B cell (primary cell): ENCODE data around the gene RERE. TPM values are rescaled to one million over a fixed set of nuclear protein-coding genes. Genes with fewer than 3 reads are reported as not detected.

Experiments used
- ATAC-seq: fragments of 200-7000 bp; cut with Tn5 transposase; one replicate; pipeline ENCODE4 v1.10.0; 2021; ENCODE audit warnings: low read depth, mild to moderate bottlenecking, moderate number of reproducible peaks, moderate library complexity
- CTCF ChIA-PET: fragments of 350-600 bp; sonication (Branson Sonifier 250); formaldehyde crosslinking; loops from one replicate; lab custom pipeline; 2021; ENCODE audit warnings: antibody characterized with exemption, inconsistent platforms; lab: Charles Lee
- POLR2A ChIA-PET: fragments of 350-600 bp; sonication (Branson Sonifier 250); formaldehyde crosslinking; loops from one replicate; lab custom pipeline; 2021; ENCODE audit warnings: antibody characterized with exemption; lab: Charles Lee
- DNase-seq: peaks from one replicate; pipeline ENCODE4 v3.0.0; 2013
- H2AFZ ChIP-seq: 2 replicates; pipeline ENCODE4 v1.6.1; 2012; ENCODE audit warnings: mild to moderate bottlenecking, low read depth, low read length; ENCODE audit not compliant: insufficient read depth, poor library complexity, severe bottlenecking
- H3K27ac ChIP-seq, 2 donors: 1 replicate in 1 of 2; 2 replicates in 1 of 2; pipeline ENCODE4 v1.5.1; 2012 to 2013; ENCODE audit warnings: low read length in 2 of 2, mild to moderate bottlenecking in 2 of 2, moderate library complexity in 1 of 2
- H3K27me3 ChIP-seq, 4 experiments: fragments of 200-600 bp in 1 of 4; sonication (generic) in 1 of 4; replicated peaks in 1 of 4; 1 replicate in 2 of 4; 2 replicates in 2 of 4; pipeline versions ENCODE4 v1.6.1 to v1.7.0; 2013 to 2016; ENCODE audit warnings: low read length in 3 of 4, mild to moderate bottlenecking in 2 of 4, mixed read lengths in 1 of 4, moderate library complexity in 1 of 4; ENCODE audit not compliant: insufficient read depth in 4 of 4, control insufficient read depth in 3 of 4; ENCODE audit errors: control extremely low read depth in 1 of 4
- H3K36me3 ChIP-seq, 2 experiments: replicated peaks in 1 of 2; 1 replicate in 1 of 2; 2 replicates in 1 of 2; pipeline versions ENCODE4 v1.6.1 to v1.7.1; 2013; ENCODE audit warnings: low read length in 1 of 2; ENCODE audit not compliant: insufficient read depth in 2 of 2, control insufficient read depth in 1 of 2; ENCODE audit errors: control extremely low read depth in 1 of 2, extremely low read depth in 1 of 2
- H3K4me1 ChIP-seq, 2 donors: fragments of 200-600 bp in 1 of 2; sonication (generic) in 1 of 2; 1 replicate in 1 of 2; 2 replicates in 1 of 2; pipeline versions ENCODE4 v1.5.1 to v1.6.1; 2013 to 2017; ENCODE audit warnings: low read length in 2 of 2; ENCODE audit not compliant: control insufficient read depth in 2 of 2, insufficient read depth in 2 of 2
- H3K4me2 ChIP-seq: replicated peaks from 2 replicates; pipeline ENCODE3; 2012; ENCODE audit warnings: mild to moderate bottlenecking, low read depth, low read length; ENCODE audit not compliant: poor library complexity, severe bottlenecking
- H3K4me3 ChIP-seq, 5 experiments: fragments of 200-600 bp in 1 of 5; sonication (generic) in 1 of 5; 1 replicate in 3 of 5; 2 replicates in 2 of 5; pipeline versions ENCODE4 v1.5.1 to v1.7.0; 2011 to 2016; ENCODE audit warnings: low read length in 4 of 5, mild to moderate bottlenecking in 4 of 5, low read depth in 2 of 5, control low read depth in 1 of 5, moderate library complexity in 1 of 5; ENCODE audit not compliant: insufficient read depth in 1 of 5; ENCODE audit errors: control extremely low read depth in 1 of 5, extremely low read depth in 1 of 5
- H3K79me2 ChIP-seq: fragments of 200-600 bp; sonication (generic); one replicate; pipeline ENCODE4 v1.6.0; 2016; ENCODE audit warnings: low read length; ENCODE audit not compliant: control insufficient read depth, insufficient read depth
- H3K9ac ChIP-seq: fragments of 200-600 bp; sonication (generic); 2 replicates; pipeline ENCODE4 v1.6.1; 2017; ENCODE audit warnings: mild to moderate bottlenecking, low read length, moderate library complexity
- H3K9me3 ChIP-seq, 3 donors: one replicate each; pipeline versions ENCODE4 v1.6.1 to v1.7.1; 2013; ENCODE audit warnings: low read length in 2 of 3; ENCODE audit not compliant: control insufficient read depth in 2 of 3, insufficient read depth in 1 of 3; ENCODE audit errors: control extremely low read depth in 1 of 3
- H4K20me1 ChIP-seq: 2 replicates; pipeline ENCODE4 v1.6.0; 2012; ENCODE audit warnings: mild to moderate bottlenecking, low read length; ENCODE audit not compliant: insufficient read depth, control insufficient read depth, poor library complexity, severe bottlenecking
- H3K27ac Mint-ChIP-seq: one replicate; pipeline ENCODE4 v1.8.0; 2021; ENCODE audit warnings: mixed read lengths
- H3K27me3 Mint-ChIP-seq: one replicate; pipeline ENCODE4 v1.8.0; 2021; ENCODE audit warnings: mixed read lengths
- H3K4me1 Mint-ChIP-seq: one replicate; pipeline ENCODE4 v1.8.0; 2021; ENCODE audit warnings: mixed read lengths
- H3K4me3 Mint-ChIP-seq: one replicate; pipeline ENCODE4 v1.8.0; 2021; ENCODE audit warnings: mixed read lengths
- H3K9me3 Mint-ChIP-seq: one replicate; pipeline ENCODE4 v1.8.0; 2022; ENCODE audit warnings: mixed read lengths; ENCODE audit not compliant: insufficient read depth
- EZH2 ChIP-seq: IDR thresholded peaks from 2 replicates; pipeline ENCODE4 v1.6.1; 2012; ENCODE audit warnings: borderline replicate concordance, low read depth, mild to moderate bottlenecking, moderate library complexity, low read length; ENCODE audit not compliant: insufficient read depth, poor library complexity, severe bottlenecking
- WGBS: methylation state at CpG from one replicate; pipeline ENCODE4 v1.1.5; 2013; ENCODE audit warnings: missing lambda C conversion rate; ENCODE audit not compliant: insufficient coverage; 5-methylcytosine and 5-hydroxymethylcytosine counted together
- intact Hi-C: fragments of 100-400 bp; cut with micrococcal nuclease; formaldehyde crosslinking; loops from one replicate; pipeline ENCODE4 v1.10.0; 2022
- polyA plus RNA-seq: library from polyadenylated mRNA; depleted of rRNA; stranded (reverse); fragments of >200 nt; gene quantifications from 2 replicates; pipeline ENCODE4 v1.2.3, GENCODE V29; 2012
- total RNA-seq, 2 donors: library from RNA; stranded (reverse); fragments of 120-200 nt in 1 of 2; gene quantifications; 1 replicate in 1 of 2; 2 replicates in 1 of 2; pipeline versions ENCODE4 v1.2.3 to v1.2.4, GENCODE V29; 2013 to 2022
- TF ChIP-seq, protein P1 (sequence below): fragments of 200-600 bp; IDR thresholded peaks from one replicate; pipeline ENCODE4 v1.8.0; 2022; ENCODE audit warnings: antibody characterized with exemption, mild to moderate bottlenecking

The RERE gene
- total and polyA plus RNA-seq, 2 donors (not counting 1 experiment from before 2014, with no cell fraction given): 27.3 to 132 TPM

DNA sequence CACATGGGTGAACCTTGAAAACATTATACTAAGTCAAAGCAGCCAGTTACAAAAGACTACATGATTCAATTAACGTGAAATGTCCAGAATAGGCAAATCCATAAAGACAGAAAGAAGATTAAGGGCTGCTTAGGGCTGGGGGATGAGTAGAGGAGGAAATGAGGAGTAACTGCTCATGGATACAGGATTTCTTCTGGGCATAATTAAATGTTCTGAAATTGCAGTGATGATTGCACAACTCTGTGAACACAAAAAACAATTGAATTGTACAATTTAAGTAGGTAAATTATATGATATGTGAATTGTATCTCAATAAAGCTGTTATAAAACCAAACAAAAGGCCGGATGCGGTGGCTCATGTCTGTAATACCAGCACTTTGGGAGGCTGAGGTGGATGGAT, 52.2 kb downstream of the RERE start:
- no peak overlapping the region for H3K9ac ChIP-seq
- intact Hi-C loops: no loop called here
- H3K4me2 ChIP-seq: no peak overlapping the region
- ATAC-seq: no peak
- peaks cover 20 to 23% of the 10 kb centered on the region in 2 donors for H3K4me1 ChIP-seq
- no peak overlapping the region for H3K27ac ChIP-seq
- Mint-ChIP-seq H3K27ac (no peak overlapping the region), H3K4me1 (peaks cover 30% of the 10 kb centered on the region), H3K4me3 (no peak overlapping the region), H3K27me3 (no peaks in the 10 kb centered on the region), H3K9me3 (no peaks in the 10 kb centered on the region)
- TF ChIP-seq, protein P1, sequence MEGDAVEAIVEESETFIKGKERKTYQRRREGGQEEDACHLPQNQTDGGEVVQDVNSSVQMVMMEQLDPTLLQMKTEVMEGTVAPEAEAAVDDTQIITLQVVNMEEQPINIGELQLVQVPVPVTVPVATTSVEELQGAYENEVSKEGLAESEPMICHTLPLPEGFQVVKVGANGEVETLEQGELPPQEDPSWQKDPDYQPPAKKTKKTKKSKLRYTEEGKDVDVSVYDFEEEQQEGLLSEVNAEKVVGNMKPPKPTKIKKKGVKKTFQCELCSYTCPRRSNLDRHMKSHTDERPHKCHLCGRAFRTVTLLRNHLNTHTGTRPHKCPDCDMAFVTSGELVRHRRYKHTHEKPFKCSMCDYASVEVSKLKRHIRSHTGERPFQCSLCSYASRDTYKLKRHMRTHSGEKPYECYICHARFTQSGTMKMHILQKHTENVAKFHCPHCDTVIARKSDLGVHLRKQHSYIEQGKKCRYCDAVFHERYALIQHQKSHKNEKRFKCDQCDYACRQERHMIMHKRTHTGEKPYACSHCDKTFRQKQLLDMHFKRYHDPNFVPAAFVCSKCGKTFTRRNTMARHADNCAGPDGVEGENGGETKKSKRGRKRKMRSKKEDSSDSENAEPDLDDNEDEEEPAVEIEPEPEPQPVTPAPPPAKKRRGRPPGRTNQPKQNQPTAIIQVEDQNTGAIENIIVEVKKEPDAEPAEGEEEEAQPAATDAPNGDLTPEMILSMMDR: no peak
- no peak for TF ChIP-seq EZH2
- no CpG with 5 or more reads among the region's 3 CpGs for WGBS
- H3K4me3 ChIP-seq: no peak overlapping the region
- no peaks in the 10 kb centered on the region for H3K9me3 ChIP-seq
- CTCF ChIA-PET: no interaction called here
- DNase-seq: no peak
- no peaks in the 10 kb centered on the region for H3K27me3 ChIP-seq
- no peak overlapping the region for H2AFZ ChIP-seq
- H3K36me3 ChIP-seq: no peaks in the 10 kb centered on the region
- POLR2A ChIA-PET: no interaction called here
- H3K79me2 ChIP-seq: peaks cover 54% of the 10 kb centered on the region
- H4K20me1 ChIP-seq: peaks cover 4% of the 10 kb centered on the region

DNA sequence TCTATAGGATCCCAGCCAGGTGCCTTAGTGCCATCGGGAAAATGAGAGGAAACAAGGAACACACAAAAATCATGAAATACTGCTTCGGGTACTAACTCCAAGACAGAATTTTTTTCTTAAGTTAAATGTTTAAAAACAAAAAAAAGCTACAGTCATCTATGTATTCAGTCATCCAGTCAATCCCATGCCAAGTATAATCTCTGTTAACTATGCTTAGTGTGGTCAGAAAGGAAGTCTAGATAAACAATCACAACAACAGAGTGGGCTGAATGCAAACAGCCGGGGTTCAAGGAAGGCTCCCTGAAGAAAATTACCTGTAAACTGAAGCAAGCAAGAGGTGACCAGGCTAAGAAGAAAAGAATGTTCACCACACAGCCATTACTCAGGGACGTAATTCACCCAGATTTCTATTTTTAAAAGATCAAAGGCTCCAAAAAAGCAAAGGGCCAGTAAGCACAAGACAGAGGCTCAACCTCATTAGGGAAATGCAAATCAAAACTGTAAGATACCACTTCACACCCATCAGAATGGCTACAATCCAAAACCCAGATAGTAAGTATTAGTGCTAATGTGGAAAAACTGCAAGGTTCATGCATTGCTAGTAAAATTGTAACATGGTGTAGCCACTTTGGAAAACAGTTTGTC, 53.0 kb downstream of the RERE start:
- no peak for DNase-seq
- no peak for TF ChIP-seq EZH2
- TF ChIP-seq, protein P1: no peak
- peak overlapping the region; percentile 2 for H3K9ac ChIP-seq
- H3K27ac Mint-ChIP-seq: no peak overlapping the region
- H3K9me3 Mint-ChIP-seq: no peaks in the 10 kb centered on the region
- peaks cover 30% of the 10 kb centered on the region for H3K4me1 Mint-ChIP-seq
- H4K20me1 ChIP-seq: peaks cover 4% of the 10 kb centered on the region
- peak overlapping the region; percentile 45 for H3K4me3 Mint-ChIP-seq
- intact Hi-C loops: no loop called here
- WGBS: 50% methylated on average over 2 of the region's 4 CpGs
- no peaks in the 10 kb centered on the region for H3K36me3 ChIP-seq
- peak overlapping the region; percentile 38 for H3K4me2 ChIP-seq
- H2AFZ ChIP-seq: no peak overlapping the region
- H3K27me3 Mint-ChIP-seq: no peaks in the 10 kb centered on the region
- no peak overlapping the region for H3K4me3 ChIP-seq
- no peak for ATAC-seq
- H3K27ac ChIP-seq: no peak overlapping the region
- CTCF ChIA-PET: interaction anchor here (0.6 to 2.2 kb wide), 4 partner anchors 77 to 203 kb away, joined by 3 to 7 read pairs (median 6); no protein-coding TSS in a partner anchor
- POLR2A ChIA-PET: interaction anchor here (0.6 kb wide), 1 partner anchor 53 kb away, joined by 9 read pairs; the partner anchor contains the start of gene RERE
- no peaks in the 10 kb centered on the region for H3K27me3 ChIP-seq
- no peaks in the 10 kb centered on the region for H3K9me3 ChIP-seq
- peaks cover 60% of the 10 kb centered on the region for H3K79me2 ChIP-seq
- peaks cover 20 to 23% of the 10 kb centered on the region in 2 donors for H3K4me1 ChIP-seq
